ENCODE measurements around the gene OASL. TPM values are rescaled to one million over a fixed set of nuclear protein-coding genes. Genes with fewer than 3 reads are reported as not detected.

OASL gene
- total and polyA plus RNA-seq, 2 donors from 2014 or later = 1.0 TPM

DNA sequence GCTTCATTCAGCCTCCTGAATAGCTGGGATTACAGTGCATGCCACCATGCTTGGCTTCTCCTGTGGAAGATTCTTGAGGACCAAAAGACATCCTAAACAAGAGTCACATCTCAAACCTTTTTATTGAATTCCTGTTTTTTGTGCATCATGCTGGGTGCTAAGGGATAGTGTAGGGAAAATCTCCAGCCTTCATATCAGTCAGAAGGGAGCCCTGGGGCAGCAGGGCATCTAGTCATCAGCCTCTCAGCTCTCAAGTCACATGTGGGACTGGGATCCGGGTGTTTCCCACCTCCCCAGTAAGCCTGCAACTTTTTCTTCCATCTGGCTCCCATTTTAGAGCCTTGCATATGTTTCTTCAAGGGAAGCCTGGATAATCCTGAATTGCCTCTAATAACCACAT, 25.1 kb upstream of the OASL start:
- Histone ChIP-seq H3K4me1 (ENCODE audit: control insufficient read depth in 2 of 3, insufficient read depth in 2 of 3, low read depth in 1 of 3, low read length in 3 of 3) (peaks cover 0 to 4% (median 0%) of the 10 kb centered on the region in 3 donors), H3K9ac (ENCODE audit: low read length in 3 of 3) (no peak overlapping the region), H3K27ac (ENCODE audit: low read depth in 2 of 2, low read length in 2 of 2) (no peak overlapping the region), H3K9me3 (ENCODE audit: control insufficient read depth in 2 of 3, insufficient read depth in 1 of 3, low read length in 3 of 3) (no peaks in the 10 kb centered on the region), H3K36me3 (ENCODE audit: control insufficient read depth in 2 of 3, insufficient read depth in 3 of 3, low read length in 3 of 3) (no peaks in the 10 kb centered on the region), H3K4me3 (ENCODE audit: low read length in 3 of 3) (no peak overlapping the region), H3K27me3 (ENCODE audit: control insufficient read depth, insufficient read depth, low read length) (no peaks in the 10 kb centered on the region)
- FAIRE-seq (no peak), DNase-seq (no peak)
- TF ChIP-seq, protein P1, sequence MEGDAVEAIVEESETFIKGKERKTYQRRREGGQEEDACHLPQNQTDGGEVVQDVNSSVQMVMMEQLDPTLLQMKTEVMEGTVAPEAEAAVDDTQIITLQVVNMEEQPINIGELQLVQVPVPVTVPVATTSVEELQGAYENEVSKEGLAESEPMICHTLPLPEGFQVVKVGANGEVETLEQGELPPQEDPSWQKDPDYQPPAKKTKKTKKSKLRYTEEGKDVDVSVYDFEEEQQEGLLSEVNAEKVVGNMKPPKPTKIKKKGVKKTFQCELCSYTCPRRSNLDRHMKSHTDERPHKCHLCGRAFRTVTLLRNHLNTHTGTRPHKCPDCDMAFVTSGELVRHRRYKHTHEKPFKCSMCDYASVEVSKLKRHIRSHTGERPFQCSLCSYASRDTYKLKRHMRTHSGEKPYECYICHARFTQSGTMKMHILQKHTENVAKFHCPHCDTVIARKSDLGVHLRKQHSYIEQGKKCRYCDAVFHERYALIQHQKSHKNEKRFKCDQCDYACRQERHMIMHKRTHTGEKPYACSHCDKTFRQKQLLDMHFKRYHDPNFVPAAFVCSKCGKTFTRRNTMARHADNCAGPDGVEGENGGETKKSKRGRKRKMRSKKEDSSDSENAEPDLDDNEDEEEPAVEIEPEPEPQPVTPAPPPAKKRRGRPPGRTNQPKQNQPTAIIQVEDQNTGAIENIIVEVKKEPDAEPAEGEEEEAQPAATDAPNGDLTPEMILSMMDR (IDR thresholded peaks at IDR 0.05; ENCODE audit: borderline replicate concordance, extremely low read depth, insufficient read depth) = no peak
- intact Hi-C loops (cut with DNase I) = no loop called here

- DNase-seq (no peak), FAIRE-seq (no peak)
- TF ChIP-seq, protein P1 (IDR thresholded peaks at IDR 0.05; ENCODE audit: borderline replicate concordance, extremely low read depth, insufficient read depth) = no peak
- Histone ChIP-seq H3K4me3 (ENCODE audit: low read length in 3 of 3) (no peak overlapping the region), H3K9ac (ENCODE audit: low read length in 3 of 3) (no peak overlapping the region), H3K9me3 (ENCODE audit: control insufficient read depth in 2 of 3, insufficient read depth in 1 of 3, low read length in 3 of 3) (no peaks in the 10 kb centered on the region), H3K4me1 (ENCODE audit: control insufficient read depth in 2 of 3, insufficient read depth in 2 of 3, low read depth in 1 of 3, low read length in 3 of 3) (peaks cover 0 to 4% (median 0%) of the 10 kb centered on the region in 3 donors), H3K36me3 (ENCODE audit: control insufficient read depth in 2 of 3, insufficient read depth in 3 of 3, low read length in 3 of 3) (no peaks in the 10 kb centered on the region), H3K27me3 (ENCODE audit: control insufficient read depth, insufficient read depth, low read length) (no peaks in the 10 kb centered on the region), H3K27ac (ENCODE audit: low read depth in 2 of 2, low read length in 2 of 2) (no peak overlapping the region)
- intact Hi-C loops (cut with DNase I) = no loop called here
These were observed 23.5 kb upstream of the OASL start for GRCh38 chr12:121062391-121063045.

- Histone ChIP-seq H3K36me3 (ENCODE audit: control insufficient read depth in 2 of 3, insufficient read depth in 3 of 3, low read length in 3 of 3) (no peaks in the 10 kb centered on the region), H3K9ac (ENCODE audit: low read length in 3 of 3) (no peak overlapping the region), H3K9me3 (ENCODE audit: control insufficient read depth in 2 of 3, insufficient read depth in 1 of 3, low read length in 3 of 3) (no peaks in the 10 kb centered on the region), H3K4me3 (ENCODE audit: low read length in 3 of 3) (no peak overlapping the region), H3K27me3 (ENCODE audit: control insufficient read depth, insufficient read depth, low read length) (no peaks in the 10 kb centered on the region), H3K27ac (ENCODE audit: low read depth in 2 of 2, low read length in 2 of 2) (no peak overlapping the region), H3K4me1 (ENCODE audit: control insufficient read depth in 2 of 3, insufficient read depth in 2 of 3, low read depth in 1 of 3, low read length in 3 of 3) (peaks cover 0 to 4% (median 0%) of the 10 kb centered on the region in 3 donors)
- TF ChIP-seq, protein P1 (IDR thresholded peaks at IDR 0.05; ENCODE audit: borderline replicate concordance, extremely low read depth, insufficient read depth) = peak; percentile 18
- DNase-seq = peak in 1 of 5 donors; percentile 22
- no peak for FAIRE-seq
- intact Hi-C loops (cut with DNase I) = no loop called here
These were observed 22.8 kb upstream of the OASL start for GRCh38 chr12:121061831-121062230.

Data from kidney (tissue), 14 donors.